Activated CD4-positive, alpha-beta T cell treated with anti-CD3 and anti-CD28 coated beads, Interleukin-2, amount 50 U/mL, for 16 hours (primary cell): ENCODE results near the gene MYO7A.
A peak's percentile ranks its signal among the peaks of the same experiment; 100 is the strongest.

ENCODE experiments used
- DNase-seq: peaks from one replicate; pipeline ENCODE4 v3.0.0-alpha.2; 2020

Gene MYO7A

GRCh38 chr11:77230878-77231605, 103.0 kb downstream of the MYO7A start:
- DNase-seq = no peak

- no peak for DNase-seq
These were observed 103.8 kb downstream of the MYO7A start for GRCh38 chr11:77231800-77232199.

- no peak for DNase-seq
These were observed 104.2 kb downstream of the MYO7A start for GRCh38 chr11:77232242-77232641.

- no peak for DNase-seq
These were observed 105.0 kb downstream of the MYO7A start for GRCh38 chr11:77233011-77233410.

GRCh38 chr11:77236901-77237300, 108.9 kb downstream of the MYO7A start:
- DNase-seq = no peak

GRCh38 chr11:77244277-77245027, 116.4 kb downstream of the MYO7A start:
- DNase-seq = no peak

GRCh38 chr11:77249427-77249826, 121.4 kb downstream of the MYO7A start:
- DNase-seq = no peak

GRCh38 chr11:77250881-77251640, 123.0 kb downstream of the MYO7A start:
- DNase-seq = peak; percentile 36

GRCh38 chr11:77252555-77253270, 124.7 kb downstream of the MYO7A start:
- DNase-seq = no peak

GRCh38 chr11:77253690-77254089, 125.6 kb downstream of the MYO7A start:
- no peak for DNase-seq

- no peak for DNase-seq
These were observed 131.6 kb downstream of the MYO7A start for GRCh38 chr11:77259641-77260040.

- DNase-seq = no peak
These were observed 134.8 kb downstream of the MYO7A start for GRCh38 chr11:77262803-77263202.
